ENCODE measurements around the gene NOSTRIN. TPM values are rescaled to one million over a fixed set of nuclear protein-coding genes. Genes with fewer than 3 reads are reported as not detected.
"Not testable (repeated sequence)": the region's sequence is repeated elsewhere in the genome, so short reads cannot be mapped to it uniquely, and the experiment has no call there.

The NOSTRIN gene, protein sequence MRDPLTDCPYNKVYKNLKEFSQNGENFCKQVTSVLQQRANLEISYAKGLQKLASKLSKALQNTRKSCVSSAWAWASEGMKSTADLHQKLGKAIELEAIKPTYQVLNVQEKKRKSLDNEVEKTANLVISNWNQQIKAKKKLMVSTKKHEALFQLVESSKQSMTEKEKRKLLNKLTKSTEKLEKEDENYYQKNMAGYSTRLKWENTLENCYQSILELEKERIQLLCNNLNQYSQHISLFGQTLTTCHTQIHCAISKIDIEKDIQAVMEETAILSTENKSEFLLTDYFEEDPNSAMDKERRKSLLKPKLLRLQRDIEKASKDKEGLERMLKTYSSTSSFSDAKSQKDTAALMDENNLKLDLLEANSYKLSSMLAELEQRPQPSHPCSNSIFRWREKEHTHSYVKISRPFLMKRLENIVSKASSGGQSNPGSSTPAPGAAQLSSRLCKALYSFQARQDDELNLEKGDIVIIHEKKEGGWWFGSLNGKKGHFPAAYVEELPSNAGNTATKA
- total RNA-seq: not detected

DNA sequence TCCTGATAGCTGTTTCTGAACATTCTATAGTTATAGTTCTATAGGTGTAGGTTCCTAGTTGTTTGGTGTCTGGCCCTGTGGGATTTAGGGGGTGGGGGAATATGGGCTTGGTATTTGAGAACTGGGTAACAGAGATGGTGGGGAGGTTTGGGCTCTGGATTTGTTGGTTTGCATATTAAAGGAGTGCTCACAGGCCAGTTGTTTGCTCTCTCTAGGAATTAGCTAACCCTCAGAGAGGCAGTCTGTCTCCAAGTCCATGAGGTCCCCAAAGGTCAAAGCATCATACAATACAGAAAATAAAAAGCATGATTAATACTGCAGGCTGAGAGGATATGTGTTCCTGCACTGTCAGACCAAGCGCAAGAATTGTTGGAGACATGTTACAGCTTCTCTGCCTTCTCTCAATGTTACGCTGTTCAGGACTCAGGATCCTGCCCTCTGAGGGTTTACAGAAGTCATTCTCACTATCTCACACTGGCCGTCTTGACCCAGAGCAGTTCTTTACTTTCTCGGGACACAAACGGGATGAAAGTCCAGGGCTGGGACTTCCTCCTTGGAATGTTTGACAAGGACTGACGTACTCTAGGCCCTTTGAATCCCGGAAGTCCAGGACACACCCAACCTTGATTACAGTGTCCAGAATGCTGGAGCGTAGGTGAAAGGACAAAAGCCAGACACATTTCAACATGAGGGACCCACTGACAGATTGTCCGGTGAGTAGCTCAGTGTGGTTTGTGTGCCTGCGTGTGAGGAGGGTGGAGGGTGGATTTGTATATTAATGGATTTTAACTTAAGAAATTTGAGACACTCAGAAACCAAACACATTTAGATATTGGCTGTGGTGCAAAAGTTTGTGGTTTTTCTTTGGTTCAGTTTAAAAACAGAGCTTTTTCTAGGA is at the start of gene NOSTRIN:
TSS of gene NOSTRIN (plus strand) at position 677 of the 898 bp plus-strand sequence. CDS start at position 687, 10 bp downstream.
- no peak for DNase-seq
- no peaks in the 10 kb centered on the region for H3K9me3 Mint-ChIP-seq
- no peak within 1 kb of the TSS for H3K4me3 Mint-ChIP-seq
- peaks cover 2% of the 10 kb centered on the region for H3K4me1 Mint-ChIP-seq
- H3K27me3 Mint-ChIP-seq: no peaks in the 10 kb centered on the region
- no peaks in the 10 kb centered on the region for H3K36me3 Mint-ChIP-seq
- H3K27ac Mint-ChIP-seq: no peak within 1 kb of the TSS

- Mint-ChIP-seq H3K4me1 (peaks cover 75% of the 10 kb centered on the region), H3K27ac (no peak overlapping the region), H3K36me3 (peaks cover 28% of the 10 kb centered on the region), H3K27me3 (no peaks in the 10 kb centered on the region), H3K9me3 (no peaks in the 10 kb centered on the region), H3K4me3 (no peak overlapping the region)
- no peak for DNase-seq
Measured at GRCh38 chr2:168753765-168754329, 48.6 kb upstream of the NOSTRIN start.

DNA sequence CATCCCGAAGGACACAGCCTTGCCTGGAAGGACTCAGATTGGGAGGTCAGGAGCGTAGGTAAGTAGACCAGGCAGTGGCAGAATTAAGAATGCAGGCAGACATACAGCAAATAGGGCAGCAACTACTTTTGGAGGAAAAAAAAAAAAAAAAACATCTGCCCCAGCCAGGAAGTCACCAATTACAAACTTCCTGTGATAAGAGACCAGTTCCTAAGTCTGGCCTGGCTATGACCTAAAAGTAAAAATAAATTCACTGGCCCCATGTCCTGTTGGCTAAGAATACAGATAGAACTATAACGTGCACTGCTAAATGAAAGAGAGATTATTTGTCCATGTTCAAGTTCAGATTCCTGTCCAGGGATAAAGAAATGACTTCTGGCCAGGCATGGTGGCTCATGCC is 45.2 kb upstream of the NOSTRIN start:
- Mint-ChIP-seq H3K27me3 (no peaks in the 10 kb centered on the region), H3K36me3 (peaks cover 20% of the 10 kb centered on the region), H3K4me3 (no peak overlapping the region), H3K4me1 (peaks cover 46% of the 10 kb centered on the region), H3K27ac (no peak overlapping the region), H3K9me3 (no peaks in the 10 kb centered on the region)
- no peak for DNase-seq

- H3K27me3 Mint-ChIP-seq: no peaks in the 10 kb centered on the region
- no peak for DNase-seq
- no peaks in the 10 kb centered on the region for H3K9me3 Mint-ChIP-seq
- no peak overlapping the region for H3K4me3 Mint-ChIP-seq
- peaks cover 11% of the 10 kb centered on the region for H3K36me3 Mint-ChIP-seq
- H3K27ac Mint-ChIP-seq: no peak overlapping the region
- H3K4me1 Mint-ChIP-seq: peaks cover 30% of the 10 kb centered on the region
Measured at GRCh38 chr2:168758970-168759820, 43.2 kb upstream of the NOSTRIN start.

DNA sequence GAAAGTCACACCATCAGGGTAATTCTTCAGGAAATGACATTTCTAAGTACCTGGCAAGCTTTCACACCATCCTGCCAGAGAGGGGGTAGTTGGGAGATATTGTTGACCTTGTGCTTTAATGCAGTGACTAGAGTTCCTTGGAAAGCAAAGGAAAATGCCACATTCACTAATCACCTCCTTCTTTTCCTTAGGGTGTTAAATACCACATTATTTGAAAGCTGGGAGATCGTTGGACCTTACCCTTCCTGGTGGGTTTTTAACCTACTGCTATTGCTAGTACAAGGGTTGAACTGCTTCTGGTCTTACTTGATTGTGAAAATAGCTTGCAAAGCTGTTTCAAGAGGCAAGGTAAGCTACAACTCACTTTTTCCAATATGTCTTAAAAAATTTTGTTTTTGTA is 37.0 kb upstream of the NOSTRIN start:
- Mint-ChIP-seq H3K36me3 (peaks cover 21% of the 10 kb centered on the region), H3K4me3 (no peak overlapping the region), H3K27me3 (no peaks in the 10 kb centered on the region), H3K4me1 (no peaks in the 10 kb centered on the region), H3K9me3 (no peaks in the 10 kb centered on the region), H3K27ac (no peak overlapping the region)
- DNase-seq: no peak

- no peak for DNase-seq
- Mint-ChIP-seq H3K9me3 (no peaks in the 10 kb centered on the region), H3K4me3 (no peak overlapping the region), H3K36me3 (peaks cover 21% of the 10 kb centered on the region), H3K4me1 (no peaks in the 10 kb centered on the region), H3K27ac (no peak overlapping the region), H3K27me3 (no peaks in the 10 kb centered on the region)
Measured at GRCh38 chr2:168766600-168766999, 35.8 kb upstream of the NOSTRIN start.

GRCh38 chr2:168767258-168767657 is 35.2 kb upstream of the NOSTRIN start:
- H3K36me3 Mint-ChIP-seq: peaks cover 21% of the 10 kb centered on the region
- H3K27me3 Mint-ChIP-seq: no peaks in the 10 kb centered on the region
- no peak for DNase-seq
- H3K9me3 Mint-ChIP-seq: no peaks in the 10 kb centered on the region
- H3K4me3 Mint-ChIP-seq: no peak overlapping the region
- no peaks in the 10 kb centered on the region for H3K4me1 Mint-ChIP-seq
- H3K27ac Mint-ChIP-seq: no peak overlapping the region

DNA sequence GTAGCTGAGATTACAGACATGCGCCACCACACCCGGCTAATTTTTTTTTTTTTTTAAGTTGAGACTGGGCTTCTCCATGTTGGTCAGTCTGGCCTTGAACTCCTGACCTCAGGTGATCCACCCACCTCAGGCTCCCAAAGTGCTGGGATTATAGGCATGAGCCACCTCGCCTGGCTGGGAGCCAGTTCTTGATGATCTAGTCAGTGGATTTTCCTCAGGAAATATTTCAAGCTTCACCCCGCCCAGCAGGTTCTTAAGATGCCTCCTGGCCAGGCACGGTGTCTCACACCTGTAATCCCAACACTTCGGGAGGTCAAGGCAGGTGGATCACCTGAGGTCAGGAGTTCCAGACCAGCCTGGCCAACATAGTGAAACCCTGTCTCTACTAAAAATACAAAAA is 34.1 kb upstream of the NOSTRIN start:
- H3K27me3 Mint-ChIP-seq, H3K4me1 Mint-ChIP-seq, H3K27ac Mint-ChIP-seq, DNase-seq, H3K9me3 Mint-ChIP-seq, H3K4me3 Mint-ChIP-seq: not testable (repeated sequence)
- H3K36me3 Mint-ChIP-seq: peaks cover 27% of the 10 kb centered on the region

DNA sequence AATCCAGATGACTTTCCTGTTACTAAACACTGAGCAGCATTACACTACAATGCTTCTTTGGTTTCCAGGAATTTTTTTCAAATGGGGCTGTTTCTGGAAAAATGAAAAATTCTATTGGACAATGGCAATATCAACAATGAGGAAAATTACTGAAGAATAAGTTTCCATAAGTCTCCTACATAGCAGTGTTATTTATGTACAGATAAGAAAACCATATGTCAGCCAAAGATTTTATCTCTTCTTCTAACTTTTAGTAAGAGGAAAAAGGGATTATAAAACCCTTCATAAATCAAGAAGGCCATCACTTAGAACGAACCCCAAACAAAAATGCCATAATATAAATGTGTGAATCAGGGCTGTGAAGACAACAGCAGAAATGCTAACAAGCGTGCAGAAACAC is 31.6 kb upstream of the NOSTRIN start:
- Mint-ChIP-seq H3K9me3 (peaks cover 2% of the 10 kb centered on the region), H3K27me3 (no peaks in the 10 kb centered on the region), H3K4me3 (no peak overlapping the region), H3K36me3 (peaks cover 45% of the 10 kb centered on the region), H3K4me1 (no peaks in the 10 kb centered on the region), H3K27ac (no peak overlapping the region)
- DNase-seq: no peak

DNA sequence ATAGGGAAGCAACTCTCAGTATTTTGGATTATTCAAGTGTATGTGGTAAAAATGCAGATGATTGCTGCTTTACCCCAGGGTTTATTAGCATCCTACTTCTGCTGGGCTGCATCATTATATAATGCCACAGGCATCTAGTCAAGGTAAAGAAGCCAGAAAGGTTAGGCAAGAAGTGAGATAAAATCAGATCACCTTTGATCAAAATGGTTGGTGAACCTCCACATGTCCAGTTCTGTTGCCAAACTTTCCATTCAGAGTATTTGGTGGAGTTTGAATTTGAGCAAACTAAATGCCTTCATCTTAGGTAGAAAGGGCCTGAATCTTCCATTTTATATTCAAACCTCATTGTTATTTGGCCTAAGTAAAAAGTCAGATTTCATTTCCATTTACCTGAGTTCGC is 29.7 kb upstream of the NOSTRIN start:
- H3K4me3 Mint-ChIP-seq: no peak overlapping the region
- H3K27me3 Mint-ChIP-seq: no peaks in the 10 kb centered on the region
- peaks cover 4% of the 10 kb centered on the region for H3K9me3 Mint-ChIP-seq
- no peaks in the 10 kb centered on the region for H3K4me1 Mint-ChIP-seq
- H3K27ac Mint-ChIP-seq: no peak overlapping the region
- DNase-seq: no peak
- H3K36me3 Mint-ChIP-seq: peaks cover 36% of the 10 kb centered on the region

DNA sequence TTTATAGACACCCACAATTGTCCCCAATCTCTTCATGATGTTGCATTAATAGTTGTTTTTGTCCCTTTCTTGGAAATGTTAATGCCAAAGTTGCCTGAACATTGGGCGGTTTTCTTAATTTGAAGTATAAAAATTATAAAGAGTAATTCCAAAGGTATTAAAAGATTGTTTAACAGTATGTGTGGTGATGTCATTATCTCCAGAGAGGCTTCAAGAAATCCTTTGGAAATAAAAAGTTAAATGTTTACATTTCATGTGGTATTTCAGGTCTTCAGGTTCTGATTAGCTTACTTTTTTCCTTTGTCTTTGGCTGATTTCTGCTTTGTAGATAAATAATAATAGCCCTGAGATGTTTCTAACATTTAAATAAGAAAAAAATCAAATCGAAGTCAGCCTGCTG is 29.3 kb upstream of the NOSTRIN start:
- peaks cover 33% of the 10 kb centered on the region for H3K36me3 Mint-ChIP-seq
- no peaks in the 10 kb centered on the region for H3K27me3 Mint-ChIP-seq
- DNase-seq: no peak
- no peak overlapping the region for H3K27ac Mint-ChIP-seq
- no peak overlapping the region for H3K4me3 Mint-ChIP-seq
- no peaks in the 10 kb centered on the region for H3K4me1 Mint-ChIP-seq
- H3K9me3 Mint-ChIP-seq: peaks cover 4% of the 10 kb centered on the region

DNA sequence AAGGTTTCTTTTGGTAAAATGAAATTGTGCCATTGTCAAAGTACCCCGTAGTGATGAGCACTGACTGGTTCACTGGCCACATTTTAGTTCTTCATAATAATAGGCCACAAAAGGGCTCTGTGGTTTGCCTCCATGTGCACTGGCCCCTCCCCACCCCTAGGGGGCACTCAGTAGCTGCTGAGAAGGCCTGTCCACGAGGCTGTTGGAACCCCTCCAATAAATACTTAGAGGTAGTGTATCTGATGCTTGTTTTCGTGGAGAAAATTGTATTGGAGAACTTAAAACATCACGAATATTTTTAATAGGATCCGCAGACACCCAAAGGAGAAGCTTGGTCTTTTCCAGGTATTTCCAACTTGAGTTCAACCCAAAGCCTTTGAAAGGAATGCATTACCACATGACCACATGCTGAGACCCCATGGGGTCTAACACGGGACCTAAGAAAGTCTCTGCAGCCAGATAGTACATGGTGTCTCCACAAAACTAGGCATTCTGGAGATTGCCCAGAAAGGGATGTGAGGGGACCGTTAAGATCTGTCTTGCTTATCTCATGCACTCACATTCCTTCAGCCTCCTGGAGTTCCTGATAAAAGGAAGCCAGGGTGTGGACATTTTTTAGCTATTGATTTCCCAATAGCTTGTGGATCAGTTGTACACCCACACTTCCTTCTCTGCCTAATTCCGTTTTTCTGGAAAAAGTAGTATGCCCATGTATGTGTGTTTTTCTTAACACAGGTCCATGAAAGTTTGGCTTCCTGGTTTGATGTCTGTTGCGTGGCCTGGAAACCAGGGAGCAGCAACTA is 28.5 kb upstream of the NOSTRIN start:
- Mint-ChIP-seq H3K27me3 (no peaks in the 10 kb centered on the region), H3K4me3 (no peak overlapping the region), H3K4me1 (no peaks in the 10 kb centered on the region), H3K9me3 (peaks cover 4% of the 10 kb centered on the region), H3K36me3 (peaks cover 33% of the 10 kb centered on the region), H3K27ac (no peak overlapping the region)
- DNase-seq: peak; percentile 30

GRCh38 chr2:168775837-168776236 is 26.6 kb upstream of the NOSTRIN start:
- no peak overlapping the region for H3K27ac Mint-ChIP-seq
- DNase-seq: no peak
- H3K27me3 Mint-ChIP-seq: no peaks in the 10 kb centered on the region
- H3K4me3 Mint-ChIP-seq: no peak overlapping the region
- H3K9me3 Mint-ChIP-seq: peaks cover 4% of the 10 kb centered on the region
- peaks cover 25% of the 10 kb centered on the region for H3K36me3 Mint-ChIP-seq
- no peaks in the 10 kb centered on the region for H3K4me1 Mint-ChIP-seq

DNA sequence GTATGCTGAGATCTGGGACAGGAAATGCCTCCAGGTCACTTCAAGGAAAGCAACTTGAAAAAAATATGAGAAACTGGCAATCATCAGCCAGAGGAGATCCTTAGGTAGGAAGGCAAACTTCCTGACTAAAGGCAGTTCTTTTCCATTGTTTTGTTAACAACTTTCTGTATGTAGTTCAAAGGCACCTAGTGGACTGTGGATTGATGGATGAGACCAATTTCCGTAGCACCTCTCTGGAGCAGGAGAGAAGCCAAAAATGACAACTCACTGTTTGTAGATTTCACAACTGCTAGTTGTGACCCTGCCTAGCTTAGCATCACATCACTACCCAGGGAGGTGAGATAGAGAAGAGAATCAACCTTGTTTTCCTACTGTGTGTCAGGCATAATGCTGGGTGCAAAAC is 21.8 kb upstream of the NOSTRIN start:
- DNase-seq: no peak
- Mint-ChIP-seq H3K4me1 (no peaks in the 10 kb centered on the region), H3K9me3 (peaks cover 2% of the 10 kb centered on the region), H3K27ac (no peak overlapping the region), H3K36me3 (peaks cover 3% of the 10 kb centered on the region), H3K27me3 (no peaks in the 10 kb centered on the region), H3K4me3 (no peak overlapping the region)
